Spleen (tissue), 11 donors: Measurements from ENCODE around the gene CYRIA. TPM values are rescaled to one million over a fixed set of nuclear protein-coding genes. Genes with fewer than 3 reads are reported as not detected.

Experiments used
- DNase-seq: peaks from one replicate; pipeline ENCODE4 v3.0.0-alpha.2; 2020
- H3K27ac ChIP-seq, 8 donors: fragments of 200-600 bp; sonication (generic) in 7 of 8; 1 replicate in 4 of 8; 2 replicates in 4 of 8; pipeline versions ENCODE4 v1.5.0 to v1.8.0; 2016 to 2021; ENCODE audit warnings: inconsistent platforms in 4 of 8, mild to moderate bottlenecking in 4 of 8, moderate library complexity in 1 of 8
- H3K27me3 ChIP-seq, 7 donors: fragments of 200-600 bp; sonication (generic) in 6 of 7; replicated peaks in 1 of 7; 1 replicate in 4 of 7; 2 replicates in 3 of 7; pipeline versions ENCODE4 v1.5.0 to v1.8.0; 2016 to 2021; ENCODE audit warnings: inconsistent platforms in 3 of 7, mild to moderate bottlenecking in 1 of 7
- H3K36me3 ChIP-seq, 6 donors: fragments of 200-600 bp; sonication (generic) in 5 of 6; 1 replicate in 4 of 6; 2 replicates in 2 of 6; pipeline versions ENCODE4 v1.5.0 to v1.8.0; 2016 to 2021; ENCODE audit warnings: inconsistent platforms in 2 of 6
- H3K4me1 ChIP-seq, 6 donors: fragments of 200-600 bp; sonication (generic) in 5 of 6; 1 replicate in 3 of 6; 2 replicates in 3 of 6; pipeline versions ENCODE4 v1.5.0 to v1.8.0; 2016 to 2021; ENCODE audit warnings: inconsistent platforms in 3 of 6
- H3K4me3 ChIP-seq, 8 donors: fragments of 200-600 bp; sonication (generic) in 7 of 8; 1 replicate in 4 of 8; 2 replicates in 4 of 8; pipeline versions ENCODE4 v1.5.0 to v1.8.0; 2016 to 2021; ENCODE audit warnings: inconsistent platforms in 4 of 8, mild to moderate bottlenecking in 4 of 8, moderate library complexity in 2 of 8
- H3K9me3 ChIP-seq, 8 donors: fragments of 200-600 bp; sonication (generic) in 7 of 8; 1 replicate in 4 of 8; 2 replicates in 4 of 8; pipeline versions ENCODE4 v1.5.0 to v1.8.0; 2016 to 2021; ENCODE audit warnings: inconsistent platforms in 4 of 8
- POLR2A ChIP-seq, 3 donors: fragments of 450-650 bp; IDR thresholded peaks; one replicate each; pipeline ENCODE4 v1.5.1; 2017; ENCODE audit warnings: antibody characterized with exemption in 3 of 3, mild to moderate bottlenecking in 1 of 3
- POLR2AphosphoS5 ChIP-seq, 3 donors: sonication (generic); formaldehyde crosslinking; IDR thresholded peaks; one replicate each; pipeline ENCODE4 v1.5.1; 2017; ENCODE audit warnings: antibody characterized with exemption in 3 of 3
- WGBS, 5 donors: extraction: QIAGEN DNeasy Blood & Tissue Kit in 3 of 5; methylation state at CpG; one replicate each; pipeline versions ENCODE4 v1.1.5 to v1.1.7; 2013 to 2018; 5-methylcytosine and 5-hydroxymethylcytosine counted together
- intact Hi-C: fragments of 100-400 bp; cut with DNase I; formaldehyde crosslinking; loops from one replicate; pipeline ENCODE4 v1.15.0; 2023; ENCODE audit warnings: low total_unique reads
- polyA plus RNA-seq, 3 donors: library from polyadenylated mRNA; stranded (reverse); fragments of 200-250 nt; gene quantifications; one replicate each; pipeline ENCODE4 v1.2.1, GENCODE V29; 2013
- total RNA-seq, 7 donors: library from RNA; depleted of rRNA in 3 of 7; stranded (reverse); fragments of >200 nt in 3 of 7; fragmentation: NEBNext Ultra II Directional in 4 of 7; extraction: Animal tissue kit (Norgen Biotek cat#: 25700) in 4 of 7; gene quantifications; one replicate each; pipeline versions ENCODE4 v1.1.0 to v1.2.1, GENCODE V29; 2016 to 2021
- TF ChIP-seq, protein P1 (sequence below), 11 experiments: fragments of 200-600 bp in 7 of 11; fragments of 450-650 bp in 4 of 11; sonication (generic) in 4 of 11; IDR thresholded peaks in 8 of 11; conservative IDR thresholded peaks in 3 of 11; 1 replicate in 7 of 11; 2 replicates in 4 of 11; pipeline versions ENCODE4 v1.4.0 to v1.8.0; 2016 to 2021; ENCODE audit warnings: antibody characterized with exemption in 11 of 11, inconsistent platforms in 4 of 11, mild to moderate bottlenecking in 1 of 11
- donor health status: healthy with polysubstance abuse.
- donor health status: DM: no; HTN: no; CAD: no; lungs with moderate emphysema.
- donor health status: DM: no; HTN: no; CAD: no.
- donor health status: Bipolar disorder and iron deficiency.
- donor health status: healthy.
- donor health status: DM: no; HTN: no; CAD: no.
- donor health status: DM: yes; HTN: yes; CAD: no.

CYRIA gene
- total and polyA plus RNA-seq, 10 donors = 11.1 to 87.9 (median 65.7) TPM

DNA sequence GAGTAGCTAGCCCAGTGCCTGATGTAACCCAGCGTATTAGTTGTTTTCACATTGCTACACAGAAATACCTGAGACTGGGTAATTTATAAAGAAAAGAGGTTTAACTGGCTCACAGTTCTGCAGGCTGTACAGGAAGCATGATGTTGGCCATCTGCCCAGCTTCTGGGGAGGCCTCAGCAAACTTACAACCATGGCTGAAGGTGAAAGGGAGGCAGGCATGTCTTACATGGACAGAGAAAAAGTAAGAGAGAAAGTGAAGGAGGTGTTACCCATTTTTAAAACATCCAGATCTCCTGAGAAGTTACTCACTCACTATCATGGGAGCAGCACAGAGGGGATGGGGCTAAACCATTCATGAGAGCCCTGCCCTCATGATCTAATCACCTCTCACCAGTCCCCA, 6.1 kb upstream of the CYRIA start:
- no peak for DNase-seq
- peaks cover 0 to 3% (median 2%) of the 10 kb centered on the region in 6 donors for H3K4me1 ChIP-seq
- intact Hi-C loops = no loop called here
- H3K4me3 ChIP-seq = no peak overlapping the region
- no peaks in the 10 kb centered on the region for H3K9me3 ChIP-seq
- WGBS, 5 donors = 86 to 97% (median 96%) methylated on average over 1 of the region's 1 CpG
- no peak overlapping the region for H3K27ac ChIP-seq
- TF ChIP-seq POLR2AphosphoS5 (IDR thresholded peaks at IDR 0.05) = no peak
- TF ChIP-seq, protein P1, sequence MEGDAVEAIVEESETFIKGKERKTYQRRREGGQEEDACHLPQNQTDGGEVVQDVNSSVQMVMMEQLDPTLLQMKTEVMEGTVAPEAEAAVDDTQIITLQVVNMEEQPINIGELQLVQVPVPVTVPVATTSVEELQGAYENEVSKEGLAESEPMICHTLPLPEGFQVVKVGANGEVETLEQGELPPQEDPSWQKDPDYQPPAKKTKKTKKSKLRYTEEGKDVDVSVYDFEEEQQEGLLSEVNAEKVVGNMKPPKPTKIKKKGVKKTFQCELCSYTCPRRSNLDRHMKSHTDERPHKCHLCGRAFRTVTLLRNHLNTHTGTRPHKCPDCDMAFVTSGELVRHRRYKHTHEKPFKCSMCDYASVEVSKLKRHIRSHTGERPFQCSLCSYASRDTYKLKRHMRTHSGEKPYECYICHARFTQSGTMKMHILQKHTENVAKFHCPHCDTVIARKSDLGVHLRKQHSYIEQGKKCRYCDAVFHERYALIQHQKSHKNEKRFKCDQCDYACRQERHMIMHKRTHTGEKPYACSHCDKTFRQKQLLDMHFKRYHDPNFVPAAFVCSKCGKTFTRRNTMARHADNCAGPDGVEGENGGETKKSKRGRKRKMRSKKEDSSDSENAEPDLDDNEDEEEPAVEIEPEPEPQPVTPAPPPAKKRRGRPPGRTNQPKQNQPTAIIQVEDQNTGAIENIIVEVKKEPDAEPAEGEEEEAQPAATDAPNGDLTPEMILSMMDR (IDR thresholded peaks at IDR 0.05 in 8 of 11, conservative IDR thresholded peaks at IDR 0.05 in 3 of 11) = no peak
- TF ChIP-seq POLR2A (IDR thresholded peaks at IDR 0.05) = no peak
- H3K27me3 ChIP-seq = peaks cover 0 to 2% (median 0%) of the 10 kb centered on the region in 7 donors
- no peaks in the 10 kb centered on the region for H3K36me3 ChIP-seq

DNA sequence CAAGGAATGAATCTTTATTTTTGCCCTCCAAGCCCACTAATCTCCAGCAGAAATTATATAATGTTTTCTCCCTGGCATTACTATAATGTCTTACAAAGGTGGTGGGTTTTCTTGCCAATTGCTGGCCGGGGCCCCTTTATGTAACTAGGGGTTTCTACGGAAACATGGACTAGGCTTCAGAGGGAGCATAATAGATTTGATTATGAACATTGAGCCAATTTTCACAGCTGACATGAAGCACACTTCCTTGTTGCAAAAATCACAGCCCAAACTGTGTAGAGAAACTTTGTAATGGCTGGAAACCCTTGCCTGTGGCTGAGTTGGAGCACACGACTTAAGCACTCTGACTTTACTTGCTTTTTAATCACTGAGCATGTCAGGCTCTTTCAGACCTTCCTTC, 3.8 kb upstream of the CYRIA start:
- Histone ChIP-seq H3K4me3 (no peak overlapping the region), H3K36me3 (no peaks in the 10 kb centered on the region), H3K27me3 (peaks cover 0 to 18% (median 0%) of the 10 kb centered on the region in 7 donors), H3K27ac (no peak overlapping the region), H3K4me1 (peaks cover 8 to 23% (median 17%) of the 10 kb centered on the region in 6 donors), H3K9me3 (no peaks in the 10 kb centered on the region)
- DNase-seq = no peak
- TF ChIP-seq, protein P1 (IDR thresholded peaks at IDR 0.05 in 8 of 11, conservative IDR thresholded peaks at IDR 0.05 in 3 of 11) = no peak
- no peak for TF ChIP-seq POLR2A (IDR thresholded peaks at IDR 0.05)
- TF ChIP-seq POLR2AphosphoS5 (IDR thresholded peaks at IDR 0.05) = no peak
- 85 to 91% (median 90%) methylated on average over 3 of the region's 3 CpGs for WGBS, 5 donors
- intact Hi-C loops = no loop called here

DNA sequence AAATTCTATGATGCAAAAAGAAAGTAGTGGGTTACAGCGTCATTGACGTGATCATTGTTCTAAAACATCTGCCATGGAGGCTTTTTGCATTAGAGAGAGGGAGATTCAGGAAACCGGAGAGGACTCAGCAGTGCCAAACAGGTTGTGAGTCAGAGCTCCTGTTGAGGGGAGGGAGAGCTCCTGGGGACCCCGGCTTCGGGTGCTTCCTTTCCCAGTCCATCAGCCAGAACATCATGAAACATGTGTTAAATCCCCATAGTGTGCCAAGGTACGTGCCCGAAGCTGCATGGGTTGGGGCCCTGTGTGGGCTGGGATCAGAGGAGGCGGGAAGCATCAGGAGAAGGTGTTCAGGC, 791 bp upstream of the CYRIA start:
- Histone ChIP-seq H3K27ac (peak overlapping the region in 3 of 8 donors; percentile 90 to 95 (median 94)), H3K9me3 (no peaks in the 10 kb centered on the region), H3K27me3 (peaks cover 0 to 19% (median 0%) of the 10 kb centered on the region in 7 donors), H3K36me3 (no peaks in the 10 kb centered on the region), H3K4me3 (peak overlapping the region in 6 of 8 donors; percentile 44 to 80 (median 70)), H3K4me1 (peaks cover 28 to 52% (median 45%) of the 10 kb centered on the region in 6 donors)
- 35 to 48% (median 46%) methylated on average over 8 of the region's 8 CpGs for WGBS, 5 donors
- TF ChIP-seq, protein P1 (IDR thresholded peaks at IDR 0.05 in 8 of 11, conservative IDR thresholded peaks at IDR 0.05 in 3 of 11) = no peak
- no peak for DNase-seq
- intact Hi-C loops = no loop called here

DNA sequence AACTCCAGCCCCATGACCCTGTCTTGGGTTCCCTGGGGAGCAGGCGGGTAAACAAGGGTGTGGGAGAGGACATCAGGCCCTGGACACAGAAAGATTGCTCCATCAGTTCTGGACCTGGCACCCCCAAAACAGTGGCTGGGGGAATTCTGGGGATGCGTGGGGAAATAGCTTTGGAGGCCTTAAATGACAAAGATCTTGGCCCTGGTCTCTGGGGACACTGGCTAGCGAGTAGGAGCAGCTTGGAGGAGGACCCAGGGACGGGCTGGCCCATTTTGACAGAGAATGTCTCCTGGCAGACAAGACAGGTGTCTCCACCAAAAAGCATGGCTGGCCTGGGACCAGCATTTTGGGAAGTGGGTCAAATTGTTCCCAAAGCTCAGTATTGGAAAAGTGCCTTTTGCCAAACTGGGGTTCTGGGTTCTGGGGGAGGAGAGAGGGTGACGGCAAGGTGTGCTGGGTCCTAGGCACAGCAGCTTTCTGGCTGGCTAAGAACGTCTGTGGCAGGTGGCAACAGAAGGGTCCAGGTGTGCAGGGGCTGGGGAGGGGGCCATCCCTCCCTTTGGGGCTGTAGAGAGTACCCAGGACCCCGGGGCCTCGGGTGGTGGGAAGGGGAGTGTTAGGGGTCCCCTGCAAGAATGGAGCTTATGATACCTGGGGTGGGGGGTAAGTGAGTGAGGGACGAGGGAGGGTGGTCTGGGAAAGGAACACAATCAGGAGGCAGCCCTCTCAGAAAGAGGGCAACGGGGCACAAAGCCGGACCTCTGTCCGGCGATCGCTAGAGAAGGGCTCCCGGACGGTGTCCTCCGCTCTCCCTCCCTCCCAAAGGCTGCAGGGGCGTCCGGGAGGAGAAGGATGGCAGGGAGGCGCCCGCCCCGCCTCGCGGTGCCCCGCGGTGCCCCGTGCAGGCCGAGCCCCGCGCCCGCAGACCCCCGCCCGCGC, 556 bp downstream of the CYRIA start:
- H3K9me3 ChIP-seq = no peaks in the 10 kb centered on the region
- TF ChIP-seq POLR2AphosphoS5 (IDR thresholded peaks at IDR 0.05) = no peak
- TF ChIP-seq, protein P1 (IDR thresholded peaks at IDR 0.05 in 8 of 11, conservative IDR thresholded peaks at IDR 0.05 in 3 of 11) = no peak
- TF ChIP-seq POLR2A (IDR thresholded peaks at IDR 0.05) = no peak
- WGBS, 5 donors = 9 to 16% (median 13%) methylated on average over 17 to 34 of the region's 34 CpGs
- peak; percentile 83 for DNase-seq
- peaks cover 36 to 66% (median 58%) of the 10 kb centered on the region in 6 donors for H3K4me1 ChIP-seq
- peak overlapping the region; percentile 60 to 80 (median 66) for H3K4me3 ChIP-seq
- H3K36me3 ChIP-seq = peaks cover 0 to 6% (median 0%) of the 10 kb centered on the region in 6 donors
- peaks cover 0 to 19% (median 0%) of the 10 kb centered on the region in 7 donors for H3K27me3 ChIP-seq
- H3K27ac ChIP-seq = peak overlapping the region; percentile 32 to 95 (median 86)
- intact Hi-C loops = loop anchor here (5.0 kb wide), 1 partner anchor 43 kb away; no protein-coding TSS in a partner anchor
